Esophagus squamous epithelium (tissue), 4 donors: ENCODE results near the gene CLSTN2.

ENCODE experiments used
- POLR2A ChIP-seq, 4 donors: fragments of 450-650 bp; IDR thresholded peaks; one replicate each; pipeline ENCODE4 v1.6.1; 2017; ENCODE audit warnings: antibody characterized with exemption in 4 of 4, mild to moderate bottlenecking in 4 of 4, moderate library complexity in 3 of 4
- TF ChIP-seq, protein P1 (sequence below), 6 experiments: fragments of 450-650 bp in 4 of 6; fragments of 200-600 bp in 2 of 6; sonication (generic) in 2 of 6; IDR thresholded peaks; one replicate each; pipeline ENCODE4 v1.5.1; 2016 to 2019; ENCODE audit warnings: antibody characterized with exemption in 6 of 6, mild to moderate bottlenecking in 4 of 6, moderate library complexity in 4 of 6

DNA sequence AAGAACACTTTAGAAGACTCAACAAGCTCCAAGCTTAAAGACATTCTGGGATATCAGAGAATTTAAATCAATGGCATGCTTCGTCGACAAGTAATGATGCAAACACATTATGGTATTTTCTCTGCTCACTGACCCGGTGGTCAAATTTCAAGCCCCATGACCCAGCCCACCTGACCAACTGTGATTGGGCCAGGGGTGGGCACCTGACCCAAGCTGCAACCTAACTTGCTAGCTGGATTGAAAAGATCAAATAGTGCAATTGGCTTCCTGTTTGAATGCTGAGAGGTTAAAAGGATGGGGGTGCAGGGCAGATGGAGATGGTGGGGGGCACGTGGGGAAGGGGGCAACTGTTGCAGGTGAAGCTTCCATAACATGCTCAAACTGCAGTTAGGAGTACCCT lies 250.4 kb downstream of the CLSTN2 start:
- TF ChIP-seq, protein P1, sequence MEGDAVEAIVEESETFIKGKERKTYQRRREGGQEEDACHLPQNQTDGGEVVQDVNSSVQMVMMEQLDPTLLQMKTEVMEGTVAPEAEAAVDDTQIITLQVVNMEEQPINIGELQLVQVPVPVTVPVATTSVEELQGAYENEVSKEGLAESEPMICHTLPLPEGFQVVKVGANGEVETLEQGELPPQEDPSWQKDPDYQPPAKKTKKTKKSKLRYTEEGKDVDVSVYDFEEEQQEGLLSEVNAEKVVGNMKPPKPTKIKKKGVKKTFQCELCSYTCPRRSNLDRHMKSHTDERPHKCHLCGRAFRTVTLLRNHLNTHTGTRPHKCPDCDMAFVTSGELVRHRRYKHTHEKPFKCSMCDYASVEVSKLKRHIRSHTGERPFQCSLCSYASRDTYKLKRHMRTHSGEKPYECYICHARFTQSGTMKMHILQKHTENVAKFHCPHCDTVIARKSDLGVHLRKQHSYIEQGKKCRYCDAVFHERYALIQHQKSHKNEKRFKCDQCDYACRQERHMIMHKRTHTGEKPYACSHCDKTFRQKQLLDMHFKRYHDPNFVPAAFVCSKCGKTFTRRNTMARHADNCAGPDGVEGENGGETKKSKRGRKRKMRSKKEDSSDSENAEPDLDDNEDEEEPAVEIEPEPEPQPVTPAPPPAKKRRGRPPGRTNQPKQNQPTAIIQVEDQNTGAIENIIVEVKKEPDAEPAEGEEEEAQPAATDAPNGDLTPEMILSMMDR (IDR thresholded peaks at IDR 0.05), result no peak
- TF ChIP-seq POLR2A (IDR thresholded peaks at IDR 0.05), result no peak
